NCI-H524 (cell line): ENCODE data around the gene MDGA2.
"Not testable (repeated sequence)": the region's sequence is repeated elsewhere in the genome, so short reads cannot be mapped to it uniquely, and the experiment has no call there.

Experiments
- DNase-seq, 2 experiments: peaks; one replicate each; lab custom pipeline; 2025; lab: John Stamatoyannopoulos, UW

Gene MDGA2

DNA sequence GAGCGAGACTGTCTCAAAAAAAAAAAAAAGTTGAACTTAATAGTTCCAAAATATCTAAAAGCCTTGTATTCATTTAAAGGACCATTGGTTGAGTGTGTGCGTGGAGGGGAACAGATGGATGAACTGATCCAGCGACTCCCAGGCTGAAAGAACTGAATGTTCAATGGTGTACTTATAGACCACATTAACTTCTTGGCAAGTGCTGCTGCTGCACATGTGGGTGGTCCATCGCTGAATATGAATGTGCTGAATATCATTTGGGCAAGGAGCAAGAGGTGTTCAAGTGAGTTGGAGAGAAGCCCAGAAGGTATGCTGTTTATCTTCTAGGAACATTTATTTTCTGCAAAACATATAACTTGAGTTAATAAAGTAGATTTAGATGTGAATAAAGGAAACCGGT lies 734.8 kb downstream of the MDGA2 start:
- DNase-seq: peak in 1 of 2 experiments; percentile 12

DNA sequence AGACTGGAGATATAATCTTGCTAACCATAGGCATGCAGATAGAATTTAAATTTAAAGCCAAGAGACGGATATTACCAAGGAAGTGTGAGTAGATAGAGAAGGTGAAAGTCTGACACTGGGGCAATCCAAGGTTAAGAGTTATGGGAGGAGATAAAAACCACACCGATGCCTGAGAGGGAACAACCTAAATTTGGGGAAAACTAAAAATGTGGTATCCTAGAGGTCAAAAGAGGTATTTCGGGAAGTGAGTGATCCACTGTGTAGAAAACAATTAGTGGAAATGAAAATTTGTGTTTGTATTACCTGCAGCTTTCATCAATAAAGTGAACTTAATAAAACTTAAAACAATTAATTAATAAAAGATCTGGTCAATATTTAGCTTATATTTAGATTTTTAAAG lies 754.9 kb downstream of the MDGA2 start:
- DNase-seq: no peak

DNA sequence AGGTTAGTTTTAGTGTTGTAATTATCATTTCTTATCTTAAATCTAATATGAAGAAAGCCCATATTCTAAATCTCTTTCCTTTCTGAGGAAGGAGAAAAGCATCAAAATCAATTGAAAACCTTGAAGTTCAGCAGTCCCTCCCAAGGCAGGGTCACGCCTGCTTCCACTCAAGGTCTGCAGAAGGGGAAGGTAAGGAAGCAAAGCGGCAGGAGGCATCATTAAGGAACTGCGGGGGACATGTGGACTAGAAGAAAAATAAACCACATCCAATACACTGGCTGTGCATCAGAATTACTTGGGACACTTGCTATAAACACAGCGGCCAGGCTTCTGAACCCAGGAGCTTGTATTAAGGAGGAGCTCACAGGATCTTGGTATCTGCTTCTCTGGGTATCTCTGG lies 759.9 kb downstream of the MDGA2 start:
- DNase-seq: not testable (repeated sequence)

DNA sequence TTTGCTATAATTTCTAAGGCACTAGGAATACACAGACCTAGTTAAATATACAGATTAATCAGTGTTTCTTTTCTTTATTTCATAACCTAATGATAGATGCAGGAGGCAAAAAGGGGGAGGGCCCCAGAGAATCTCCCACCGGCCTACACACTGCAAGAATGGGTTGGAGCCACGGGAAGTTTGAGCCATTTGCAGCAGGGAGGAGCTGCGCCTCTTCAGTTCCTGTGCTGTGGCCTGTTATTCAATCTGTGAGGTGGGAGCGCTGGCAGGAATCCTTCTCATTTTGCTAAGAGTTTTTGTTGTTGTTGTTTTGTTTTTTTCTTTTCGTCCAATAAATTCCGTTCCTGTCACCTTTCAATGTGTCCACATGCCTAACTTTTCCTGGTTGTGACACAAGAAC lies 772.6 kb downstream of the MDGA2 start:
- DNase-seq: no peak

DNA sequence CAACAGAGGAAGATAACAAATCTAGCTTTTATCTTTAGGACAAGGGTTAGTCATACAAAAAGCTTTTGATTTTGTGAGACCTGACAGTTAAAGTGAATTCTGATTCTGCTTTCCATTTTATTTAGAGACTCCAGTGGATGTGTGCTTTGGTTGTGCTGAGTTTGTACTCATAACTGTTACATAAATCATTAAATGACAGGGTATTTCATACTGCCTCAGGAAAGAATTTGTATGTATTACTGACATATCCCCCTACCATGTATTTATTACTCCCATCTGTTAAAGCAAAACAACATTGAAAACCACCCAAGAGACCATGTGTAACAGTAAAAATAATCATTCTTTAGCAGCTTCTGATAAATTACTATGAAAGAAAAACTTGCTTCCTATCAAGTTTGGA lies 780.9 kb downstream of the MDGA2 start:
- DNase-seq: no peak

DNA sequence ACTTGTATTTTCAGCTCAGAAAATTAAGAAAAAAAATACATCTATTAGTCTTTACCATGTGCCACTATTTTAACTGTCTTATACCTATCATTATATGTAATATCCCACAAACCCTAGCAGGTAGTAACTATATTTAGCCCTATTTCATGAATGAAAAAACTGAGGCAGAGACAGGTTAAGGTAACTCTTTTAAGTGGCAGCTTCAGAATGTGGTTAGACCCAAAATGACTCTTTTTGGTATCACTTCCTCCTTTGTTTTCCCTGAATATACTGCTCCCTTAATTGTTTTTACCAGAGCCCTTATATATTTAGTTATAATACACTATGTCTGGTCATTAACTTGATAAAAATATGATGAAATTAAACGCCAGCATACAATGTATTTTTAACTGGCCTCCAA lies 788.3 kb downstream of the MDGA2 start:
- DNase-seq: no peak

DNA sequence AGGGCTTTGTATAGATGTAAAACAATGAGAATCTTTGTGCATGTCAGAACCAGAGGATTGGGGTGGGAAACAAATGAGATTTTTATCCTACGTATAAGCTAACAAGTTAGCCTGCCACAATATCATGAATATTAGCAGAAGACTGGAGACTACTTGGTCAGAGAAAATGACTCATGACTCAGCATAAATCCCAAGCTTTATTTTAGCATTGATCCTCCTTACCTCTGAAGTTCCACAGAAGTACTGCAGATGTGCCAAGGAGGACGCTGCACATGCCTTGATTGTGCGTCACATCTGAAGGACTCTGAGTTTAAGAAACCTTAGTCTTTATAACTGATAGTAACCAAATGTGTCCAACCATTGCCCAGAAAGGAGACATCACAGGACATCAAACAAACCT lies 789.8 kb downstream of the MDGA2 start:
- DNase-seq: no peak

DNA sequence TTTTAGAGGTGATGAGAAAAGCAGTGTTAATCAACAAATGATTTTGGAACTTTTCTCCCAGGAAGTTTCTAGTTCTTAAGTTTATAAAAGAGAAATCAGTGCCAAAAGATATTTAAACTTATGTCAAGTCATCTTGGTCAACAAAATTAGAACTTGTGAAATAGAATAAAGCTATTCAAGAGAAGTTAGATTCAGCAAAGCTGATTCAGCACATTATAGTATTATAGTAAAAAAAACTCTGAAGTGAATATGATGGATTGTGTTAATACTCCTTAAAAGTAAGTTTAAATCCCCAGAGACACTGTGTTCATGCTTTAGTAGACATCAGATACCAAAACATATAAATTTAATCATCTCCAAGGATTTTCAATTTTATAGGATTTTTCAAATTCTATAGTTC lies 813.7 kb downstream of the MDGA2 start:
- no peak for DNase-seq

DNA sequence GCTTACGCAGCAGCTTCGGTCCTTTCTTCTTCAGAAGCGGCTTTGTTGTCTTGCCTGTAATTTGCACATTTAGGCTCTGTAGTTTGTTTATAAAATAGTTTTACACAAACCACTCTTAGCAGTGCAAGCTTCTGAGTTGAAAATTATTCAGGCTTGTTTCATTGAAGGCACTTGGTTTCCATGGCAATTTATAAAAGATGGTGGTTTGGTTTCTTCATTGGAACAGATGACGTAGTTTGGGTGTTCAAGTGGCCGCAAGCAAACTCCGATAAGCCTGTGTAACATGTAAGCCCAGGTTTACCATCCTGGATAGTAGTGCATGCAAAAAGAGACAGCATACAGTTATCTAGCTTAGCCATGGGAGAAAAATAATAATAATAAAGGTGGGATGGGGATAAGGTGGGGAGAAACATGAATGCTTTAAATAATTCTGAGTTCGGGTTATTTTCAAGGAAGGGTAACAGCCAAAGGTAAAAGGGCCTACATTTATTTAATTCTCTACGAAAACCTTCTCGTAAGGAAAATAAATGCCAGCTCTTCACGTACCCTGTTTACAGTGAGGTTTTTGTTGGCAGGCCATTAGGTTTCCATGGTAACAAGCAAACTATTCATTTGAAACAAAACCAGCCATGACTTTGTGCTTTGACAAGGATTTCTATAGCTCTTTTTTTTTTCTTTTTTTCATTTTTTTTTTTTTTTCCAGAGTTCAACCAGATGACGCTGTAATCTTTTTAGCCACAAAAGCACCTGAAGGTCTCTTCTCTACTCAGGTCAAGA lies 834.3 kb downstream of the MDGA2 start:
- no peak for DNase-seq

DNA sequence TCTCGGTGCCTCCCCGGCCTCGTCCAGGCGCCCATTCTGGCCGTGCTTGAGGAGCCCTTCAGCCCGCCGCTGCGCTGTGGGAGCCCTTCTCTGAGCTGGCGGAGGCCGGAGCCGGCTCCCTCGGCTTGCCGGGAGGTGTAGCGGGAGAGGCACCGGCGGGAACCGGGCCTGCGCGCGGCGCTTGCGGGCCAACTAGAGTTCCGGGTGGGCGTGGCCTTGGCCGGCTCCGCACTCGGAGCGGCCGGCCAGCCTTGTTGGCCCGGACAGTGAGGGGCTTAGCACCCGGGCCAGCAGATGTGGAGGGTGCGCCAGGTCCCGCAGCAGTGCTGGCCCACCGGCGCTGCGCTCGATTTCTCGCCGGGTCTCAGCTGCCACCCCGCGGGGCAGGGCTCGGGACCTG lies 855.1 kb downstream of the MDGA2 start:
- no peak for DNase-seq

DNA sequence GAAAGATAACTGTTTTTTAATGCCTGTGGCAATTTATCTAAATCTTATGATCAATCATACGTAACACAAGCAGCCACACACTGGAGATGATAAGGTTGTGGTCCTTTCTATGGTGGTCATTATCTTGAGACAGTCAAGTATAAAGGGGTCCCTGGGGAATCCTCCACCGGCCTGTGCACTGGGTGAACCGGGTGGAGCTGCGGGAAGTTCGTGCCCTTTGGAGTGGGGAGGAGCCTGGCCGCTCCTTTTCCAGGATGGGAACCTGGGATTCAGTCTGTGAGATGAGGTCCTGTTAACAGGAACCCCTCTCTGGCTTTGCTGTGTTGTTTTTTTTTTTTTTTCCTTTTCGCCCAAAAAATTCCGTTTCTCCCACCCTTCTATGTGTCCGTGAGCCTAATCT lies 856.3 kb downstream of the MDGA2 start:
- DNase-seq: no peak

DNA sequence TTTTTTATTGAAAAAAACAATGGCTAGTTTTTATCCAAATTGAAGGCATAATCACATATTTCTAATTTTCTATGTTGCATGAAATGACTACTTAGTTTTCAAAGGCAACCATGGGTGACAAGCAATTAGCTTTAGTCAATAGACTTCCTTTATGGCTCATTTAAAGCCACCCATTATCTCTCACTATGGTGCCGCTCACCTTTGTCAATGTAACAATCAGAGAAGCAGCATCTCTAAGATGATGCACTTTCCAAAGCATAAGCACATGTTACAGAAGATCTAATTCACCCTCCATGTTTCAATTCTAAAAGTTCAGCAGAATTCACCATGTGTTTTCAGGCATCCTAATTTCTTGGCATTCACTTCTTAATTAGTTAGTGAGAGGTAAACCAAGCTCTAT lies 857.3 kb downstream of the MDGA2 start:
- no peak for DNase-seq

DNA sequence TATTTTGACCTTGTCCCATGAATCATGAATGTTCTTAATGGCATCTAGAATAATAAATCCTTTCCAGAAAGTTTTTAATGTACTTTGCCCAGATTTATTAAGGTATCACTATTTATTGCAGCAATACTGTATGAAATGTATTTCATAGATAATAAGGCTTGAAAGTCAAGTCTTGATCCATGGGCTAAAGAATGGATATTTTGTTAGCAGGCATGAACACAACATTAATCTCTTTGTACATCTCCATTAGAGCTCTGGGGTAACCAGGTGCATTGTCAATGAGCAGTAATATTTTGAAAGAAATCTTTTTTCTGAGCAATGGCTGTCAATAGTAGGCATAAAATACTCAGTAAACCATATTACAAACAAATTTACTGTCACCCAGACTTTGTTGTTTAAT lies 882.3 kb downstream of the MDGA2 start:
- no peak for DNase-seq
